Neural cell (in vitro differentiated cells): ENCODE measurements around the gene AIDA. TPM values are rescaled to one million over a fixed set of nuclear protein-coding genes. Genes with fewer than 3 reads are reported as not detected.
A peak's percentile ranks its signal among the peaks of the same experiment; 100 is the strongest.

ENCODE experiments used
- H2AFZ ChIP-seq: fragments of 200-600, 300-800 bp; sonication (generic), shearing (Covaris generic); 2 replicates; pipeline ENCODE4 v1.6.0; 2014; ENCODE audit warnings: low read depth, mild to moderate bottlenecking, antibody characterized with exemption, low read length, moderate library complexity
- H3F3A ChIP-seq: fragments of 200-600 bp; shearing (Covaris generic); 2 replicates; pipeline ENCODE4 v1.6.1; 2016; ENCODE audit warnings: mild to moderate bottlenecking, moderate library complexity, mixed read lengths, antibody characterized with exemption, low read length; ENCODE audit not compliant: insufficient read depth, poor library complexity, severe bottlenecking
- H3K27ac ChIP-seq: fragments of 200-600, 300-800 bp; sonication (generic), shearing (Covaris generic); 2 replicates; pipeline ENCODE4 v1.5.1; 2014; ENCODE audit warnings: mild to moderate bottlenecking, low read length, moderate library complexity
- H3K27me3 ChIP-seq: fragments of 300-800, 200-600 bp; sonication (generic), shearing (Covaris generic); 2 replicates; pipeline ENCODE4 v1.6.0; 2014; ENCODE audit warnings: mild to moderate bottlenecking, low read depth, low read length, moderate library complexity; ENCODE audit not compliant: insufficient read depth
- H3K36me3 ChIP-seq: fragments of 300-800, 200-600 bp; sonication (generic), shearing (Covaris generic); 2 replicates; pipeline ENCODE4 v1.5.1; 2014; ENCODE audit warnings: mild to moderate bottlenecking, antibody characterized with exemption, low read length, moderate library complexity; ENCODE audit not compliant: insufficient read depth
- H3K4me2 ChIP-seq: fragments of 300-800, 200-600 bp; sonication (generic), shearing (Covaris generic); 2 replicates; pipeline ENCODE4 v1.6.0; 2014; ENCODE audit warnings: mild to moderate bottlenecking, low read length
- H3K4me3 ChIP-seq: fragments of 300-800, 200-600 bp; sonication (generic), shearing (Covaris generic); 2 replicates; pipeline ENCODE4 v1.5.1; 2014; ENCODE audit warnings: mild to moderate bottlenecking, low read length, moderate library complexity
- H3K79me2 ChIP-seq: fragments of 200-600 bp; shearing (Covaris generic); replicated peaks from 2 replicates; pipeline ENCODE4 v1.6.0; 2014; ENCODE audit warnings: mild to moderate bottlenecking, low read length, moderate library complexity; ENCODE audit not compliant: insufficient read depth
- H3K9ac ChIP-seq: fragments of 300-800, 200-600 bp; sonication (generic), shearing (Covaris generic); 2 replicates; pipeline ENCODE4 v1.6.1; 2016; ENCODE audit warnings: mild to moderate bottlenecking, low read length, mixed read lengths
- H3K9me2 ChIP-seq: fragments of 200-600 bp; shearing (Covaris generic); 2 replicates; pipeline ENCODE4 v1.6.1; 2016; ENCODE audit warnings: mild to moderate bottlenecking, low read length, mixed read lengths; ENCODE audit not compliant: insufficient read depth
- H3K9me3 ChIP-seq: fragments of 200-600, 300-800 bp; sonication (generic), shearing (Covaris generic); 2 replicates; pipeline ENCODE4 v1.6.1; 2016; ENCODE audit warnings: mild to moderate bottlenecking, mixed run types, low read length, moderate library complexity, mixed read lengths
- H4K20me1 ChIP-seq: fragments of 200-600 bp; shearing (Covaris generic); 2 replicates; pipeline ENCODE4 v1.6.1; 2016; ENCODE audit warnings: mild to moderate bottlenecking, mixed run types; ENCODE audit not compliant: insufficient read depth
- CTCF ChIP-seq: fragments of 450-650 bp; IDR thresholded peaks from 2 replicates; pipeline ENCODE4 v1.5.1; 2014; ENCODE audit warnings: antibody characterized with exemption, mild to moderate bottlenecking, moderate library complexity; ENCODE audit not compliant: poor library complexity, severe bottlenecking
- EP300 ChIP-seq: fragments of 450-650 bp; conservative IDR thresholded peaks from 2 replicates; pipeline ENCODE4 v1.6.1; 2014; ENCODE audit warnings: antibody characterized with exemption, mild to moderate bottlenecking, moderate library complexity; ENCODE audit not compliant: poor library complexity, severe bottlenecking
- EZH2 ChIP-seq: fragments of 200-600, 300-800 bp; shearing (Covaris generic), sonication (generic); IDR thresholded peaks from 2 replicates; pipeline ENCODE4 v1.6.1; 2014; ENCODE audit warnings: antibody characterized with exemption, low read length, borderline replicate concordance, mild to moderate bottlenecking; ENCODE audit not compliant: insufficient read depth, poor library complexity, severe bottlenecking
- MXI1 ChIP-seq: fragments of 450-650 bp; conservative IDR thresholded peaks from 2 replicates; pipeline ENCODE4 v1.6.1; 2014; ENCODE audit warnings: antibody characterized with exemption, mild to moderate bottlenecking; ENCODE audit not compliant: poor library complexity, severe bottlenecking
- POLR2AphosphoS5 ChIP-seq: IDR thresholded peaks from 2 replicates; pipeline ENCODE4 v1.6.1; 2012
- RAD21 ChIP-seq: fragments of 450-650 bp; conservative IDR thresholded peaks from 2 replicates; pipeline ENCODE4 v1.6.1; 2014; ENCODE audit warnings: antibody characterized with exemption, mild to moderate bottlenecking, moderate library complexity
- REST ChIP-seq: IDR thresholded peaks from 2 replicates; pipeline ENCODE4 v1.6.1; 2012; ENCODE audit warnings: borderline replicate concordance
- SMC3 ChIP-seq: fragments of 450-650 bp; conservative IDR thresholded peaks from 2 replicates; pipeline ENCODE4 v1.6.1; 2014; ENCODE audit warnings: antibody characterized with exemption, mild to moderate bottlenecking, moderate library complexity; ENCODE audit not compliant: poor library complexity
- polyA plus RNA-seq: library from polyadenylated mRNA; depleted of rRNA; stranded (reverse); fragments of >200 nt; gene quantifications from 2 replicates; pipeline ENCODE4 v1.2.3, GENCODE V29; 2014

AIDA gene
- polyA plus RNA-seq, 1 donor from 2014 or later: 13.6 TPM

- no peaks in the 10 kb centered on the region for H3K36me3 ChIP-seq
Measured at GRCh38 chr1:222643938-222644635, 68.2 kb downstream of the AIDA start.

GRCh38 chr1:222643606-222643937 lies 68.7 kb downstream of the AIDA start:
- Histone ChIP-seq H3F3A (peaks cover 8% of the 10 kb centered on the region), H3K79me2 (peaks cover 13% of the 10 kb centered on the region), H3K27ac (peak overlapping the region; percentile 89), H3K9me3 (no peaks in the 10 kb centered on the region), H3K36me3 (no peaks in the 10 kb centered on the region), H3K9ac (peak overlapping the region; percentile 81), H3K4me2 (peak overlapping the region; percentile 54), H3K9me2 (no peaks in the 10 kb centered on the region), H3K27me3 (no peaks in the 10 kb centered on the region), H4K20me1 (no peaks in the 10 kb centered on the region), H2AFZ (peak overlapping the region; percentile 84), H3K4me3 (peak overlapping the region; percentile 81)
- TF ChIP-seq POLR2AphosphoS5 (no peak), RAD21 (no peak), MXI1 (no peak), REST (no peak), SMC3 (no peak), EZH2 (no peak)

More at GRCh38 chr1:222643938-222644635, 68.2 kb downstream of the AIDA start:
- H3K9me3 ChIP-seq: no peaks in the 10 kb centered on the region
- no peaks in the 10 kb centered on the region for H3K9me2 ChIP-seq
- H4K20me1 ChIP-seq: no peaks in the 10 kb centered on the region
- peak overlapping the region; percentile 89 for H3K27ac ChIP-seq
- no peaks in the 10 kb centered on the region for H3K27me3 ChIP-seq
- H3K4me3 ChIP-seq: peak overlapping the region; percentile 81
- TF ChIP-seq SMC3: no peak
- TF ChIP-seq MXI1: peak; percentile 81
- peak; percentile 0 for TF ChIP-seq CTCF
- no peak for TF ChIP-seq RAD21
- peak; percentile 29 for TF ChIP-seq REST
- peak; percentile 50 for TF ChIP-seq EP300
- TF ChIP-seq POLR2AphosphoS5: peak; percentile 76
- H3K4me2 ChIP-seq: peak overlapping the region; percentile 64
- peak overlapping the region; percentile 81 for H3K9ac ChIP-seq
- peaks cover 8% of the 10 kb centered on the region for H3F3A ChIP-seq
- peak overlapping the region; percentile 84 for H2AFZ ChIP-seq
- H3K79me2 ChIP-seq: peaks cover 13% of the 10 kb centered on the region
